D721Med (cell line): Measurements from ENCODE around the gene SLC11A1.

Experiments used
- DNase-seq: peaks from one replicate; pipeline ENCODE4 v3.0.0; 2011; ENCODE audit warnings: low spot score; ENCODE audit not compliant: insufficient read length
- FAIRE-seq: peaks from 2 replicates; lab custom pipeline; 2011; peaks lifted over from hg19 to GRCh38; lab: Jason Lieb, UNC
- CTCF ChIP-seq: IDR thresholded peaks from 2 replicates; pipeline ENCODE4 v1.5.1; 2012; ENCODE audit warnings: mild to moderate bottlenecking, control low read depth; ENCODE audit not compliant: insufficient read depth; ENCODE audit errors: missing control alignments

Gene SLC11A1

GRCh38 chr2:218397463-218397819 is 15.4 kb downstream of the SLC11A1 start:
- FAIRE-seq = no peak
- no peak for DNase-seq
- no peak for TF ChIP-seq CTCF

- no peak for TF ChIP-seq CTCF
- DNase-seq = no peak
- no peak for FAIRE-seq
These were observed 15.9 kb downstream of the SLC11A1 start for GRCh38 chr2:218397820-218398436.

- FAIRE-seq (no peak), DNase-seq (no peak)
- TF ChIP-seq CTCF = no peak
These were observed 16.6 kb downstream of the SLC11A1 start for GRCh38 chr2:218398437-218399390.

- FAIRE-seq (no peak), DNase-seq (peak; percentile 94)
- no peak for TF ChIP-seq CTCF
These were observed 17.5 kb downstream of the SLC11A1 start, which contains the start of gene CTDSP1 for GRCh38 chr2:218399391-218400166. CTDSP1 (plus strand) TSS chr2:218399868; CDS start chr2:218400091, 223 bp downstream.

GRCh38 chr2:218400167-218400929 is 18.3 kb downstream of the SLC11A1 start:
- TF ChIP-seq CTCF = no peak
- no peak for DNase-seq
- no peak for FAIRE-seq
